ENCODE data around the gene FAM163A.

FAM163A gene

GRCh38 chr1:179785728-179786127 is 42.6 kb downstream of the FAM163A start:
- H3K4me3 ChIP-seq (ENCODE audit: control insufficient read depth, low read depth, low read length): no peak overlapping the region
- TF ChIP-seq CTCF (conservative IDR thresholded peaks at IDR 0.05; ENCODE audit: control insufficient read depth, insufficient read depth, low read depth, low read length): no peak
- DNase-seq (ENCODE audit: low read depth): no peak

GRCh38 chr1:179786815-179787685 is 44.0 kb downstream of the FAM163A start:
- no peak overlapping the region for H3K4me3 ChIP-seq (ENCODE audit: control insufficient read depth, low read depth, low read length)
- DNase-seq (ENCODE audit: low read depth): no peak
- TF ChIP-seq CTCF (conservative IDR thresholded peaks at IDR 0.05; ENCODE audit: control insufficient read depth, insufficient read depth, low read depth, low read length): no peak

- no peak for TF ChIP-seq CTCF (conservative IDR thresholded peaks at IDR 0.05; ENCODE audit: control insufficient read depth, insufficient read depth, low read depth, low read length)
These were observed 45.2 kb downstream of the FAM163A start for GRCh38 chr1:179788259-179788658.

GRCh38 chr1:179793281-179793680 is 50.2 kb downstream of the FAM163A start:
- H3K4me3 ChIP-seq (ENCODE audit: control insufficient read depth, low read depth, low read length): no peak overlapping the region
- DNase-seq (ENCODE audit: low read depth): no peak
- no peak for TF ChIP-seq CTCF (conservative IDR thresholded peaks at IDR 0.05; ENCODE audit: control insufficient read depth, insufficient read depth, low read depth, low read length)

More at GRCh38 chr1:179788259-179788658, 45.2 kb downstream of the FAM163A start:
- H3K4me3 ChIP-seq (ENCODE audit: control insufficient read depth, low read depth, low read length): no peak overlapping the region
- no peak for DNase-seq (ENCODE audit: low read depth)

- no peak overlapping the region for H3K4me3 ChIP-seq (ENCODE audit: control insufficient read depth, low read depth, low read length)
- no peak for TF ChIP-seq CTCF (conservative IDR thresholded peaks at IDR 0.05; ENCODE audit: control insufficient read depth, insufficient read depth, low read depth, low read length)
- DNase-seq (ENCODE audit: low read depth): no peak
These were observed 51.1 kb downstream of the FAM163A start for GRCh38 chr1:179794146-179794545.

GRCh38 chr1:179794669-179795068 is 51.6 kb downstream of the FAM163A start:
- no peak for DNase-seq (ENCODE audit: low read depth)
- no peak for TF ChIP-seq CTCF (conservative IDR thresholded peaks at IDR 0.05; ENCODE audit: control insufficient read depth, insufficient read depth, low read depth, low read length)
- no peak overlapping the region for H3K4me3 ChIP-seq (ENCODE audit: control insufficient read depth, low read depth, low read length)
